Thymus (tissue), 2 donors: ENCODE results near the gene KMT2D. TPM values are rescaled to one million over a fixed set of nuclear protein-coding genes. Genes with fewer than 3 reads are reported as not detected.

Source experiments
- polyA plus RNA-seq: library from polyadenylated mRNA; stranded (reverse); fragments of 200-250 nt; gene quantifications from one replicate; pipeline ENCODE4 v1.2.3, GENCODE V29; 2013
- total RNA-seq: library from RNA; stranded (reverse); fragments of 120-200 nt; gene quantifications from one replicate; pipeline ENCODE4 v1.2.4, GENCODE V29; 2013
- donor health status: healthy.

Gene KMT2D
- total and polyA plus RNA-seq, 2 donors: 13.3 to 37.4 TPM

Other genes with a start within 250 kb of the KMT2D start
- gene CACNB3, start 242.3 kb downstream of the KMT2D start, total RNA-seq: 8.3 TPM
- 10.4 TPM for gene CACNB3, start 242.3 kb downstream of the KMT2D start, polyA plus RNA-seq
- gene DDX23, start 208.6 kb downstream of the KMT2D start, total RNA-seq: 96.6 TPM
- gene DDX23, start 208.6 kb downstream of the KMT2D start, polyA plus RNA-seq: 61.3 TPM
- gene RND1, start 194.9 kb downstream of the KMT2D start, total RNA-seq: 1.1 TPM
- gene RND1, start 194.9 kb downstream of the KMT2D start, polyA plus RNA-seq: 1.8 TPM
- 8.3 TPM for gene FKBP11, start 135.3 kb downstream of the KMT2D start, total RNA-seq
- gene FKBP11, start 135.3 kb downstream of the KMT2D start, polyA plus RNA-seq: 36.7 TPM
- 48.1 TPM for gene ARF3, start 103.3 kb downstream of the KMT2D start, total RNA-seq
- 70.6 TPM for gene ARF3, start 103.3 kb downstream of the KMT2D start, polyA plus RNA-seq
- gene WNT10B, start 89.1 kb downstream of the KMT2D start, total RNA-seq: 3.4 TPM
- 14.1 TPM for gene WNT10B, start 89.1 kb downstream of the KMT2D start, polyA plus RNA-seq
- gene WNT1, start 82.5 kb downstream of the KMT2D start, total RNA-seq: not detected
- gene WNT1, start 82.5 kb downstream of the KMT2D start, polyA plus RNA-seq: 0.05 TPM
- 0.09 TPM for gene DDN, start 61.4 kb downstream of the KMT2D start, total RNA-seq
- gene DDN, start 61.4 kb downstream of the KMT2D start, polyA plus RNA-seq: 0.18 TPM
- 65.3 TPM for gene PRKAG1, start 42.0 kb downstream of the KMT2D start, total RNA-seq
- 58.5 TPM for gene PRKAG1, start 42.0 kb downstream of the KMT2D start, polyA plus RNA-seq
- gene RHEBL1, start 9.2 kb upstream of the KMT2D start, total RNA-seq: 3.2 TPM
- gene RHEBL1, start 9.2 kb upstream of the KMT2D start, polyA plus RNA-seq: 1.6 TPM
- gene DHH, start 34.0 kb upstream of the KMT2D start, total RNA-seq: 0.09 TPM
- gene DHH, start 34.0 kb upstream of the KMT2D start, polyA plus RNA-seq: 0.21 TPM
- gene LMBR1L, start 50.1 kb upstream of the KMT2D start, total RNA-seq: 35.1 TPM
- gene LMBR1L, start 50.1 kb upstream of the KMT2D start, polyA plus RNA-seq: 112 TPM
- gene TUBA1B, start 70.6 kb upstream of the KMT2D start, total RNA-seq: 2,059 TPM
- 285 TPM for gene TUBA1B, start 70.6 kb upstream of the KMT2D start, polyA plus RNA-seq
- 276 TPM for gene TUBA1A, start 128.3 kb upstream of the KMT2D start, total RNA-seq
- 111 TPM for gene TUBA1A, start 128.3 kb upstream of the KMT2D start, polyA plus RNA-seq
- gene TUBA1C, start 204.3 kb upstream of the KMT2D start, total RNA-seq: 112 TPM
- 115 TPM for gene TUBA1C, start 204.3 kb upstream of the KMT2D start, polyA plus RNA-seq
- 0.28 TPM for gene PRPH, start 234.4 kb upstream of the KMT2D start, total RNA-seq
- 1.6 TPM for gene PRPH, start 234.4 kb upstream of the KMT2D start, polyA plus RNA-seq